A204.1 (cell line): ENCODE data around the gene LMAN1.

Experiments used
- FAIRE-seq: peaks from 2 replicates; lab custom pipeline; 2012; peaks lifted over from hg19 to GRCh38; lab: Jason Lieb, UNC

LMAN1 gene

DNA sequence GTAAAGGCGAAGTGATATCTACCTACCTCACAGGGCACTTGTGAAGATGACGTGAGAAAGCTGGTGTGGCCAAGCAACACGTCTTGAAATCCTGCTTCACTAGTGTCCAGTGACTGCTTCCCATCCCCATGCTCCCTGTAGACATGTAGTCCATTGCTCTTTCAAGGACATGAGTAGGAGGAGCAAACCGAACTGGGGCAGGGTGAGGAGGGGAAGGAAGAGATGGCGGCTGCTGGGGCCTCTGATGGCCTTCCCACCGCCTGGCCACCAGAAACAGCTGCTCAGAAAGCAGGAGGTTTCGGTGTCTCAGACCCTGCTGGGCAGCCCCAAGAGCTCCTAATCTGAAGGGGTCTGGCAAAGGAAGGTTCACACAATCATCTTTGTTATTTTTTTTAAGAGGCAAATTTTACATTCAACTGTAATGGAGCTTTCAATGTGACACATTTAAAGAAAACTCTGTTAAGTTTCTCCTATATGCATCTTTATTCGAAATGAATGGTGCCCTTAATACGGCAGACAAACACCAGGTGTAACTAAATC, 55.3 kb downstream of the LMAN1 start:
- FAIRE-seq = no peak

DNA sequence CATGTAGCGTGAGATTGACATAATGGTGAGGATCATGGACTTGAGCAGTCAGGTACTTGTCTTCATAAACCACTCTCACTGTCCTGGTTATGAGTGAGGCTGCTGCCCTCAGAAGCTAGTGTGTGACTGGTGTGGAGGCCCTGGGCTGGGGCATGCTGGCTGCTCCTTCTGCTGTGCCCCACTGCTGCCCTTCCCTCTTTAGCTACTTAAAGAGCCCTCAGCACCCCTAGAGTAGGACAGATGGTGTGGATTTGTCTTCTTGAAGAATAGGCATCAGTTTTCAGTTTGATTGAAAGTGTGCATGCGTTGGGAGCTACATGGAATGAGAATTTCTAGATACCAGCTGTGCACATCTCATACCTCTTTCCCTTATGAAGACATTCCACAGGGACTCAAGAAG, 56.1 kb downstream of the LMAN1 start:
- no peak for FAIRE-seq

DNA sequence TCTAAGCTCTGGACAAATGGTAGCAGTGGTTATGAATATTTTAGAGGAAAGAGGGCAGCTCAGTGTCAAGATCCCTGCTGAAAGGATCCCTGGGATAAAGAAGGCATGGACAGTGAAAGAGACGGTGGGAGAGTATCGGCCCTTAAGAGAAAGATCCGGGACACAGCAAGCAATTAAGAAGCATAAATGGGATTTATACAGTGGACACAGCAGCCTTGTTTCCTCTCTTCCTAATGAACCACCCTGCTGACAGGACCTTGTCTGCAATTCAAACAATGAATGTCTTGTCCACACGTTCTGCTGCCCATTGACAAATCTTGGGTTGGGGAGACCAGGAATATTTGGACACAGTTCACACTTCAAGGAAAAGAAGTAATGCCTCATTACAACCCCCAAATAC, 57.1 kb downstream of the LMAN1 start:
- no peak for FAIRE-seq

DNA sequence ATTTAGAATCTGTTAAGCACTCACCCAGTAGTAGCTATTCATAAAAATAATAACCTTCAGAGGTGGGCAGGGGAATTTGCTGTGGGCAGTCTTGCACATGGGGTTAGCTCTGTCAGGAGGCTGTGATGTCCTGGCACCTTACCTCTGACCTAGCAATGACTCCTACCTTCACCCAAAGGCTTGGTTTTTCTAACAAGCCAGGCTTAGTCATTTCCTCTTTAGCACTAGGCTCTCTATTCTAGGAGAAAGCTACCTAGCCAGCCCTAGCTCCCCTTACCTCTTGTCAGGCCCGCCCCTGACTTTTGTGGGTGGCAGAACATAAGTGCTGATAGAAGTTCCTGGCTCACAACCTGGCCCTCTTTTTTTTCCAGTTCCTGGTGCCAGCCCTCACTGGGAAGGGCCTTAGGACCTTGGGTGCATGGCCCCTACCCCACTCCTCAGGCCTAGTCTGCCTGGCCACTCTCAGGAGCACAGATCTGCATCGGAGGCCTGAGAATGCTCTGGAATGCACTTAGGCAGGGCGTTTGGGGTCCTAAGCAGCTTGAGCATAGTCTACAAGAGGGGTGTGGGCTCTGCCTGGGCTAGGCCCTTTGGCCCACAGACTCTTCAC, 58.3 kb downstream of the LMAN1 start:
- no peak for FAIRE-seq

DNA sequence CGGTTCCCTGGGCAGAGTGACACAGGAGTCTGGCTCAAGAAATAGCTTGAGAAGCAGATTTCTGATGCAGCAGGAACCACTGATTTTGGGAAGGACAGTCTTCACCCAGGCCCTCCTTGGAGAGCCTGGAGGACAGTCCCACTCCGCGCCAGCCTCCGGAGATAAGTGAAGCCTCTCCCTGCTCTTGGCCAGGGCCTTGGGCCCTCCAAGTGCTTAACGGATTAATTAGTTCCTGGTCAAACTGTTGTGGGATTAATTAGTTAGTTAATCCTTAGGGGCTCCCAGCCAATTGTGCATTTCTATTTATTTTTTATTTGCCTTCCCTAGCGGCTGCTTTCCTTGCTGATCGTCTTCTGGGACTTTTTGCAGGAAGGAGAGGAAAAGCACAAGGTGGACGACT, 60.2 kb downstream of the LMAN1 start:
- no peak for FAIRE-seq

DNA sequence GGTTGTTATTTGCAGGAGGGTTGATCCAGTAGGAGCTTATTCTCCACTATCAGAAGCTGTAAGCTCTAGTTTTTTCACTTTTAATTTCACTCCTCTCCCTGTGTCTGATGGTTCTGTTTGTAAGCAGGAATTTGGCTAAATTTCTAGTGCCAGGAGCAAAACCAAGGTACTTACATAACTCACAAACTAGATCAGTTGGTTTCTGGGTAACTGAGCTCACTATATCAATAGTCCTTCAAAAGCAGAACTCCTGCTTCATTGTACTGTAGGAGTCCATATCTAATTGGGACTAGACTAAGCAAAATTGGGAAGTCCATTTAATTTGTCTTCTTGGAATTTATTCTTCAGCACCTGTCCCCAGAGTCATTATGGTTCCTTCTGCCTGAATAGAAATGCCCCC, 65.7 kb downstream of the LMAN1 start:
- no peak for FAIRE-seq

DNA sequence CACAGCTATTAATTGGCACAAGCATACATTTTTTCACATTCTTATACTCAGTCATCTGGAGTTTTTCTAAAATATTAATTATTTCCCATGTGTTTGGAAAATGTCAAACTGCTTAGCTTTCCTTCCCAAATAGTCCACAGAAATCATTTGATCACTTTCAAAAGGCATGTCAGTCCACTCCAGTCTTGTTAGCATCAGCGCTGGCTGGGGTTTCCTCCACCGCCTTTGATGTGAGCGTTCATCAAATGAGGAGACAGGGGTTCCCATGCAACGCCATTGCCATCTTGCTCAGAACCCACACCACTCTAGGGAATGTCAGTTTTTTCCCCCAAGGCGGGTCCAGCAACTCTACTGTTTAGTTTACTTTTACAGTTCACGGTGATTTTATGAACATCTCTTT, 72.7 kb downstream of the LMAN1 start:
- FAIRE-seq = no peak

DNA sequence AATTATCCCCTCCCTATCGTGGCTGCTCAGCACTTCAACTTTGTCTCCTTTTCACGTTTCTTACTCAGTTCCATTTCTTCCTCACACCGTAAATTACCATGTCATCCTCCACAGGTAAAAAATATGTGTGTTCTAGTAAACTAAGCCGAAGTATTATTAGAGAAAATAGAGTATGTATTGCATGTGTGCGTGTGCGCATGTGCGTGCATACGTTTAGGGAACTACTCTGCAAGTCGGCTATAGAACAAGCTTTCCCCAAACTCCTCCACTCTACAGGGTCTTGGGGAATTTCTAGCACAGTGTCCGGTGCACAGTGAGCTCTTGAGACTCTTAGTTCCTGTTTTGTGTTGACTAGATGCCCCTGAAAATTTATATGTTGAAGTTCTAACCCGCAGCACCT, 76.7 kb downstream of the LMAN1 start:
- no peak for FAIRE-seq

DNA sequence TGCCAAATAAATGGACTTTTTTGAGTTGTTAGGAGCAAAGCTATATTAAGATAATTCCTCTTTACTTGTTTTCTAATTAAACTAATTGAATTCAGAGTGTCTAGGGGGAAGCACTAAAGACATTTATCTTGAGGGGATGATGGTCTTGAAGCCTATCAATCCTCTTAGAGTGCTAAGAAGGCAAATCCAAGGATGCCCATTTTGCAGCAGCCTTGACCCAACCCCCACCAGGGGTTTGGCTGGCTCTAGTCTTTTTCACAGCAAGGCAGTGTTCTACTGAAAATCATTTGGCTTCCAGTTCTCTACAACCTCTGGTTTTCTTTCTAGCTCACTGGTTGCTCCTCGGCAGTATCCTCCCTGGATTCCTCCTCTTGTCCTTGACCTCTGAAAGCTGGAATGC, 79.3 kb downstream of the LMAN1 start:
- FAIRE-seq = no peak

DNA sequence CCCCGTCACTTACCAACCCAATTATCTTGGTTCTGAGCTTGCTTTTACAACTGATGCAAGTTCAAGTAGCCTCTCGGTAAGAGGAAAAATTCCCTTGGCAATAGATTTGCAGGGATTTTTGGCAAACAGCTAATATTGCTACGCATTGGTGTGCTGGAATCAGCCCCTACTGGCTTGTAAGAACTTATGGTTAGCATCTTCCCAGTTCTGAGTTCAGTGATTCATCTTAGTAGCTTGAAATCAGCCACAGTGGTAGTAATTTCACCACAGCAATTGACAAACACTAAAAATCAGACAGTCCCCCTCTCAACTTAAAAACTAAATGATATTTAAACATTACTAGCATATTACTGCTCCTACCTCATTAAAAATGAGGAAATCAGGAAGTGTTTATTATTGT, 79.9 kb downstream of the LMAN1 start:
- no peak for FAIRE-seq

DNA sequence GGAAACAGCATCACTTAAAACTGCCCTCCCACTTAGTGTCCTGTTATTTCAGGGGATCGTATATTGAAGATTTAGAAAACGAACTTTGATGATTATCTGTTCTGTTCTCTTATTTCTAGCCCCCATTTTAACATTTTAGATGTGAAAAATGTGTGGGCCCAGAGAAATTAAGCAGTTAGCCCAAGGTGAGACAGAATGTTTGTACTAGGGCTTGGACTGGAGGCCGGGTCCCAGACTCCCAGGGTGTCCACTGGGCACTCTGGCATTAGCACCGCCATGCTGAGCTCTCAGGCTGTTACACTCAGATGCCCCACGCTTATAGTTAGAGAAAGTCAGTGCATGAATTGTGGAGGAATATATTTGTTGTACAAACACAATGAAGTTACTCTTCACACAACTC, 80.3 kb downstream of the LMAN1 start:
- no peak for FAIRE-seq
